ENCODE data around the gene ABCA3. TPM values are rescaled to one million over a fixed set of nuclear protein-coding genes. Genes with fewer than 3 reads are reported as not detected.

The ABCA3 gene

DNA sequence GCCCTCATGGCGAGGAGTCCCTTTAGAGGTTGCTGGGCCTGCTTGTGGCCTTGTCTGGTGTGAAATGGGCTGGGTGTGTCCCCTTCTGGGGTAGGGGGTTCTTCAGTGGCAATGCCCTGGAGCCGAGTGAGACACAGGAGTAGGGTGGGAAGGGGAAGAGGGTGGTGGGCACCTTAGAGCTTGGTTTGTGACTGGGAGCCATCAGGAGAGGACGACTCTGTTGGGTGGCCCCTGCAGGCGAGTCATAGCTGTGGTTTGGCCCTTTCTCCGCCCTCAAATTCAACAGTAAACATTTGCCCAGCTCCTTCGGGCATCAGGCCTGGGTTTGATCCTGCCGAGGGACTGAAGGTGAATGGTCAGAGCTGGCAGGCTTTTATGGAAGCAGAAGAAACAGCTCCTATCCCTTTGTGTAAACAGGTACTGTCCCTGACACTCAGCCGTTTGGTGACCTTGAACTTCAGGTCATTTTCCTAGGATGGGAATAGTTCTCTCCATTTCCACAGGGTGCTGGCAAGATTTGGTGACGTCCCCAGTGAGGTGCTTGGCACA is 114.2 kb downstream of the ABCA3 start:
- H3K27ac ChIP-seq (replicated peaks) = no peak overlapping the region
- no peak for DNase-seq (ENCODE audit: low read depth in 1 of 2, low spot score in 1 of 2)
- TF ChIP-seq SPI1 (IDR thresholded peaks at IDR 0.05; ENCODE audit: borderline replicate concordance, low read depth) = no peak
- TF ChIP-seq, protein P1, sequence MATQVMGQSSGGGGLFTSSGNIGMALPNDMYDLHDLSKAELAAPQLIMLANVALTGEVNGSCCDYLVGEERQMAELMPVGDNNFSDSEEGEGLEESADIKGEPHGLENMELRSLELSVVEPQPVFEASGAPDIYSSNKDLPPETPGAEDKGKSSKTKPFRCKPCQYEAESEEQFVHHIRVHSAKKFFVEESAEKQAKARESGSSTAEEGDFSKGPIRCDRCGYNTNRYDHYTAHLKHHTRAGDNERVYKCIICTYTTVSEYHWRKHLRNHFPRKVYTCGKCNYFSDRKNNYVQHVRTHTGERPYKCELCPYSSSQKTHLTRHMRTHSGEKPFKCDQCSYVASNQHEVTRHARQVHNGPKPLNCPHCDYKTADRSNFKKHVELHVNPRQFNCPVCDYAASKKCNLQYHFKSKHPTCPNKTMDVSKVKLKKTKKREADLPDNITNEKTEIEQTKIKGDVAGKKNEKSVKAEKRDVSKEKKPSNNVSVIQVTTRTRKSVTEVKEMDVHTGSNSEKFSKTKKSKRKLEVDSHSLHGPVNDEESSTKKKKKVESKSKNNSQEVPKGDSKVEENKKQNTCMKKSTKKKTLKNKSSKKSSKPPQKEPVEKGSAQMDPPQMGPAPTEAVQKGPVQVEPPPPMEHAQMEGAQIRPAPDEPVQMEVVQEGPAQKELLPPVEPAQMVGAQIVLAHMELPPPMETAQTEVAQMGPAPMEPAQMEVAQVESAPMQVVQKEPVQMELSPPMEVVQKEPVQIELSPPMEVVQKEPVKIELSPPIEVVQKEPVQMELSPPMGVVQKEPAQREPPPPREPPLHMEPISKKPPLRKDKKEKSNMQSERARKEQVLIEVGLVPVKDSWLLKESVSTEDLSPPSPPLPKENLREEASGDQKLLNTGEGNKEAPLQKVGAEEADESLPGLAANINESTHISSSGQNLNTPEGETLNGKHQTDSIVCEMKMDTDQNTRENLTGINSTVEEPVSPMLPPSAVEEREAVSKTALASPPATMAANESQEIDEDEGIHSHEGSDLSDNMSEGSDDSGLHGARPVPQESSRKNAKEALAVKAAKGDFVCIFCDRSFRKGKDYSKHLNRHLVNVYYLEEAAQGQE (IDR thresholded peaks at IDR 0.05; ENCODE audit: insufficient replicate concordance, low read depth) = no peak
- TF ChIP-seq CTCF (IDR thresholded peaks at IDR 0.05; ENCODE audit: insufficient read depth, low read length) = no peak
- TF ChIP-seq POLR2AphosphoS5 (IDR thresholded peaks at IDR 0.05; ENCODE audit: low read depth) = no peak
- no peak for TF ChIP-seq GABPA (IDR thresholded peaks at IDR 0.05; ENCODE audit: low read depth)
- H3K4me3 ChIP-seq (replicated peaks; ENCODE audit: insufficient read depth, low read length) = no peak overlapping the region
- H3K27me3 ChIP-seq (ENCODE audit: insufficient read depth, poor library complexity, severe bottlenecking) = no peaks in the 10 kb centered on the region

Small RNA genes lying within 50 kb of the gene (microRNA-seq; reads per million reads assigned to microRNA genes)
- 22.3 reads per million, percentile 47 among the genes with 10 or more reads in this experiment for gene MIR3677
- not detected for gene MIR4717
